Lower leg skin (tissue), 4 donors: Measurements from ENCODE around the gene FGFBP2. TPM values are rescaled to one million over a fixed set of nuclear protein-coding genes. Genes with fewer than 3 reads are reported as not detected.
A peak's percentile ranks its signal among the peaks of the same experiment; 100 is the strongest.

Experiments
- DNase-seq, 2 donors: peaks; one replicate each; pipeline ENCODE4 v3.0.0-alpha.2; 2019; ENCODE audit warnings: low spot score in 2 of 2
- H3K4me3 ChIP-seq: fragments of 200-600 bp; sonication (generic); 2 replicates; pipeline ENCODE4 v1.5.1; 2017; ENCODE audit warnings: mild to moderate bottlenecking, low read depth; ENCODE audit not compliant: poor library complexity, severe bottlenecking
- CTCF ChIP-seq, 3 donors: fragments of 450-650 bp; IDR thresholded peaks; one replicate each; pipeline ENCODE4 v1.5.1; 2016; ENCODE audit warnings: antibody characterized with exemption in 3 of 3, mild to moderate bottlenecking in 3 of 3, moderate library complexity in 2 of 3
- POLR2A ChIP-seq, 2 donors: fragments of 450-650 bp; IDR thresholded peaks; one replicate each; pipeline ENCODE4 v1.6.1; 2016 to 2017; ENCODE audit warnings: antibody characterized with exemption in 2 of 2, mild to moderate bottlenecking in 1 of 2, moderate library complexity in 1 of 2
- WGBS, 2 donors: methylation state at CpG; one replicate each; pipeline ENCODE4 v1.1.5; 2018; 5-methylcytosine and 5-hydroxymethylcytosine counted together
- intact Hi-C: fragments of 100-400 bp; cut with DNase I; formaldehyde crosslinking; loops from one replicate; pipeline ENCODE4 v1.15.0; 2023; ENCODE audit warnings: low total_unique reads
- total RNA-seq, 4 donors: library from RNA; depleted of rRNA; stranded (reverse); fragments of >200 nt; gene quantifications; one replicate each; pipeline ENCODE4 v1.1.0, GENCODE V29; 2016

The FGFBP2 gene
- 10 to 100 TPM in 2 of 4 donors, 1 to 10 TPM in 2; 2.3 to 29.0 (median 8.3) TPM for total RNA-seq

GRCh38 chr4:15963001-15963451 is at the start of gene FGFBP2:
TSS of gene FGFBP2 (minus strand) at chr4:15963175. CDS start at chr4:15963129, 46 bp downstream.
- TF ChIP-seq CTCF (IDR thresholded peaks at IDR 0.05) (no peak), POLR2A (IDR thresholded peaks at IDR 0.05) (no peak)
- intact Hi-C loops, result no loop called here

GRCh38 chr4:16011173-16011572 is 48.2 kb upstream of the FGFBP2 start:
- WGBS, 2 donors, result 85% methylated on average over 6 of the region's 6 CpGs
- no peak for TF ChIP-seq POLR2A (IDR thresholded peaks at IDR 0.05)
- TF ChIP-seq CTCF (IDR thresholded peaks at IDR 0.05), result no peak
- intact Hi-C loops, result no loop called here
- no peak overlapping the region for H3K4me3 ChIP-seq
- no peak for DNase-seq

More at GRCh38 chr4:15963001-15963451, at the start of gene FGFBP2:
- DNase-seq, result peak in 1 of 2 donors; percentile 32
- WGBS, 2 donors, result 28 to 42% methylated on average over 9 of the region's 9 CpGs
- H3K4me3 ChIP-seq, result no peak within 1 kb of the TSS

GRCh38 chr4:16009153-16009552 is 46.2 kb upstream of the FGFBP2 start:
- TF ChIP-seq POLR2A (IDR thresholded peaks at IDR 0.05) (no peak), CTCF (IDR thresholded peaks at IDR 0.05) (no peak)
- H3K4me3 ChIP-seq, result no peak overlapping the region
- intact Hi-C loops, result no loop called here
- no peak for DNase-seq
- WGBS, 2 donors, result 50 to 73% methylated on average over 4 of the region's 4 CpGs

GRCh38 chr4:16007471-16008095 is 44.6 kb upstream of the FGFBP2 start:
- intact Hi-C loops, result no loop called here
- no peak overlapping the region for H3K4me3 ChIP-seq
- no peak for TF ChIP-seq CTCF (IDR thresholded peaks at IDR 0.05)
- TF ChIP-seq POLR2A (IDR thresholded peaks at IDR 0.05), result no peak
- no peak for DNase-seq
- 72 to 81% methylated on average over 5 of the region's 5 CpGs for WGBS, 2 donors

- WGBS, 2 donors, result 81 to 86% methylated on average over 6 of the region's 6 CpGs
- intact Hi-C loops, result no loop called here
- TF ChIP-seq POLR2A (IDR thresholded peaks at IDR 0.05) (no peak), CTCF (IDR thresholded peaks at IDR 0.05) (no peak)
- no peak overlapping the region for H3K4me3 ChIP-seq
- no peak for DNase-seq
These were observed 43.9 kb upstream of the FGFBP2 start for GRCh38 chr4:16006771-16007446.
